Activated CD8-positive, alpha-beta memory T cell treated with anti-CD3 and anti-CD28 coated beads for 4 hours (primary cell): Measurements from ENCODE around the gene GCC2.
"Not testable (repeated sequence)": the region's sequence is repeated elsewhere in the genome, so short reads cannot be mapped to it uniquely, and the experiment has no call there.

Experiments used
- DNase-seq, 2 donors: peaks; one replicate each; pipeline ENCODE4 v3.0.0-alpha.2; 2020; ENCODE audit warnings: low read depth in 2 of 2

GCC2 gene

GRCh38 chr2:108524688-108525087 lies 75.7 kb downstream of the GCC2 start:
- not testable (repeated sequence) for DNase-seq

DNA sequence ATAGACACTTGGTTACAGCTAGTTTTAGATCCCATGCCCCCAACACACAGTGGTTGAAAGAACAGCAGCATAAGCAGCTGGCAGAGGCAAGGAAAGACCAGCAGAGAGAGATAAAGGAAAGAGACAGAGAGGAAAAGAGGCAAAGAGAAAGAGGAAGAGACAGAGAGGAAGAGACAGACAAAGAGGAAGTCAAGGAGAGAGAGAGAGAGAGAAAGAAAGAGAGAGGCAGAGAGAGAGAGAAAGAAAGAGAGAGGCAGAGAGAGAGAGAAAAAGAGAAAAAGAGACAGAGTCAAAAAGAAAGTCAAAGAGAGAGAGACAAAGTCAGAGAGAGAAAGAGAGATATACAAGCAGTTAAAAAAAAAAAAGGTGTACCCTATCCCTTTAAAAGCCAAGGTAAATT lies 76.3 kb downstream of the GCC2 start:
- not testable (repeated sequence) for DNase-seq

DNA sequence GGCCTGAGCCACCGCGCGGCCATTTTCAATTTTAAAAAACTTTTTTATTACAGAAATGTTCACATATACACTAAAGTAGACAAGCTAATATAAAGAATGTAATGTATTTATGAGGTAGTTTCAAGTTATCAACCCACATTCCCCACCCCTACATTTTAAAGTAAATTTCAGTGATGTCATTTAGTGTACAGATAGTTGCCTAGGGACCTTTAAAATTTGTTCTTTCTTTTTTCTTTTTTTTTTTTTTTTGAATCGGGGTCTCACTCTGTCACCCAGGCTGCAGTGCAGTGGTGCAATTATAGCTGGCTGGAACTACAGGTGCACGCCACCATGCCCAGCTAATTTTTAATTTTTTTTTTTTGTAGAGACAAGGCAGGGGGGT lies 82.7 kb downstream of the GCC2 start:
- DNase-seq = no peak

DNA sequence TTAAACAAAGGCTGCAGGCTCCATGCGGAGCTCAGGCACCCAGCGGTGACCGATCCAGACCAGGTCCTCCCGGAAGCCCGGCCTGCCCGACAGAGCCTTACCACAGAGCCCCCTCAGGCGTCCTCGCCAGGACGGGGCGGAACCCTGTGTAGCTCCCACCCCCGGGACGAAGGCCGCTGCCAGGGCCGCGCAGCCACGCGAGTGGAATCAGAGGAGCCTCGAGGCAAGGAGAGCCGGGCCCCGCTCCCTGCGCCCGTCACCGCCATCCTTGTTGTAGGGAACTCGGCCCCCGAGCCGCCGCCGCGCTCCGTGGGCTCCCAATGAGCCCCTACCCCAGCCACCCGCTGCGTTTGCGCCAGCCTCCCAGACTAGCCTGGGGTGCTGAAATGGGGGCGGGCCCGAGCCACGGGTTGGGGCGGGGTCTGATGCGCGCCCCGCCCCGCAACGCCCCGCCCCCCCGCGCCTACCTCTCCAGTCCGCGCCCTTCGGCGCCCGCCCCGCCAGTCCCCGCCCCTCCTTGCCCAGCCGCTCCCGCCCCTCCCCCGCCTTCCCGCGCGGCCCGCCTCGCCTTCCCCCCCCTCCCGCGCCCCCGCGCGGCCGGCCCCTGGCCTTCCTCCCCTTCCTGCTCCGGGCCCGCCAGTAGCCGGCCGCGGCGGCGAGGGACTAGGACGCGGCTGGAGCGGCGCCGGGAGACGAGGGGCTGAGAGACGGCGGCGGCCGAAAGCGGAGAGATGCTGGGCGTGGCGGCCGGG lies 85.0 kb downstream of the GCC2 start, which contains the start of gene LIMS1:
Gene LIMS1, plus strand, starts transcription at position 639 of the 752 bp plus-strand sequence. Its CDS starts 93 bp downstream, at position 732.
- peak; percentile 75 to 78 for DNase-seq

DNA sequence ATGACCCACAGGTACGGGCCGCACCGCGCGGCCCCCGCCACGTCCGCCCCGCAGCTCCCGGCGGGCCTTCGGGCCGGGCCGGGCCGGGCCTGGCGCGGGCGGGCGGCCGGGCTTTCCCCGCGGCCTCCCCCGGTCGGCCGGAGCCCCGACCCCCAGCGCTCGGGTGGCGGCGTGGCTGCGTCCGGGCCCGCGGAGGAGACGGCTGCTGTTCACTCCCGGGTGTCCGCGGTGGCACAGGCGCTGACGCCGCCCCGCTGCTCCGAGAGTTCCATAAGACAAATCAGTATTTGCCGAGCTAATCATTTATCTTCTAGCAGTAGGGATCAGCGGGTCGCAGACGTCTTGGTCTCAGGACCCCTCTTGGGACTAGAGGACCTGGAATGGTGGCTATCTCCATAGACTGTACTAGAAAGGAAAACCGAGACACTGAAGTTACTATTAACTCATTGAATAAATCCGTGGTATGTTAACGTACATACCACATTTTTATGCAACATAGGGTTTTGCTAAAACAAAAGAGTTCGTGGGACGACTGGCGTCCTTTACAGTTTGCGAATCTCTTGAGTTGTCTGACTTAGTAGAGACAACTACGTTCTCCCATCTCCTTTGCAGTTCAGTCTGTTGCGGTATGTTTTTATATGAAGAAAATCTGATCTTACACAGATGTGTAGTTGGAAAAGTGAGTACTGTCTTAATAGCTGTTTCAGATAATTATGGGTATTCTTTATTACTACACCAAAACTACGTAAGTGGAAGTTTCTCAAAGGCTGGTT lies 85.8 kb downstream of the GCC2 start:
- no peak for DNase-seq

- DNase-seq = no peak
Measured at GRCh38 chr2:108535357-108535631, 86.3 kb downstream of the GCC2 start.

DNA sequence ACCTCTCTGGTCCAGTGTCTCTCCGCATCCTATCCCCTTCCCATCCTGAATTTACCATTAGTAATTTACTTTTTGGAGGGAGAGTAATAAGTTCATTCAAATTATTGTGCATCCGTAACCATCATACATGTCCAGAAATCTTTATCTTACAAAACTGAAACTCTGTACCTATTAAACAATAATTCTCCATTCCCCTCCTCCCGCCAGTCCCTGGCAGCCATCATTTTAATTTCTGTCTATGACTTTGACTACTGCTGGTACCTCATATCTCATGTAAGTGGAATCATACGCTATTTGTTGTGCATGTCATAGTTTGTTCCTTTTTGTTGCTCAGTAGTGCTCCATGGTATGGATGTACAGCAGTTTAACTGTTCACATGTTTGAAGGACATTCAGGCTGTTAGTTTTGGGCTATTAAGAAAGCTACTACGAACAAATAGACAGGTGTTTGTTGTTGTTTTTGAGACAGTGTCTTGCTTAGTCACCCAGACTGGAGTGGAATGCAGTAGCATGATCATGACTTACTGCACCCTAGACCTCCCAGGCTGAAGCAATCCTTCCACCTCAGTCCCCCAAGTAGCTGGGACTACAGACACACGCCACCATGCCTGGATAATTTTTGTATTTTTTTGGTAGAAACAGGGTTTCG lies 87.3 kb downstream of the GCC2 start:
- no peak for DNase-seq

DNA sequence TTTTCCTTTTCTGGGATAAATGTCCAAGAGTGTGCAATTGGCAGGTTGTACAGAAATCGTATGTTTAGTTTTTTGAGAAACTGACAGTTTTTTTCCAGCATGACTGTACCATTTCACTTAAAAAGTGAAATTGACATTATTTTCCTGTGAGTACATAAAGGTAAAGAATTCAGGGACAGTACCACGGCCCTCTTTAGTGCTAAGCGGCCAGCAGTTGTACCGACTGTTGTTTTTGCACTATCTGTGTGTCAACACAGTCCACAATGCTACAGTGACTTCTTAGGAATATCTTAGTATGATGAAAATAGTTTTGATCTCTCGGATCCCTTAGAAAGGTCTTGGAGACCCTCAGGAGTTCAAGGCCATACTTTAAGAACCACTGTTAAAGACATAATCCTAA lies 87.9 kb downstream of the GCC2 start:
- no peak for DNase-seq

DNA sequence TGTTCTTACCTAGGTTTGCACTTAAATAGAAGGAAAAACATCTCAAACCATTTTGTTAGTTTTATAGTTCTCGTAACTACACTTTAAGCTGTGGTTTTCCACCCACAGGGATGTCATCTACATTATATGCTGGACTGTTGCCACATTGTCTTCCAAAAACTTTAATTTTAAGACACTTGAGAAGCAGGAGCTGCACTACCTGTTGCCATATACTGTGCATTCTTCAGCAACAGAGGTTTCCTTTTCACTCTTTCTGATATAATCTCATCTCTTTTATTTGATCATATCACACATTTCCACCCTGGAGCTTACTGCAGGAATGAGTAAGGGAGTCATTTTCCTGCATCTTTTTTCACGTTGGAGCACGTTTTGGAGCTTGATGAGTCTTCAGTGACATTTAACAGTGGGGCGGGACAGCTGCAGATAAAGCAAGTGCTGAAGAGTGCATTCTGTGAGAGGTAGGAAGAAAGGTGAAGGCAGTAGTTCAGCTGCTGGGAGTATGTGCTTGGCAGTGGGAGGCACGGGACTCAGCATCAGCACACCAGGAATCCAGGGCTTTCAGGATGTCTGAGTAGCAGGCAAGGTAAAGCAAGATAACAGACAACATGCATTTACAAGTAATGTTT lies 89.1 kb downstream of the GCC2 start:
- DNase-seq = no peak

DNA sequence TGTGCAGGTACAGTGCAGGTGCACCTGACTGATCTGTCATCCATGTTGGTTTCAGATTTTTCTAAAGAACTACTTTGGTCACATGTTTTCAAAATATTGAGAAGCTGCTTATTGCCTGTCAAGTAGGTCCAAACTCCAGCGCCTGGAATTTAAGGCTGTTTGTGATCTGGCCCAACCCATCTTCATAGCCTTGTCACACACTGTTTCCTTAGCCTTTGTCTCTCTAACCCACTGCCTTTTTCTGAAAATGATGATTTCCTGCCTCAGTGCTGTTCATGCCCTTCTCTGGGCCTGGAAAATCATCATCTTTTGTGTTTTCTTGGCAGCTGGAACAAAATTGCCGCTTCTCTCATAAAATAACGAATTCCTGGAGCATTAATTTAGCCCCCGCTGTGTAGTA lies 92.4 kb downstream of the GCC2 start:
- DNase-seq = no peak

- DNase-seq = no peak
Measured at GRCh38 chr2:108542071-108542470, 93.1 kb downstream of the GCC2 start.

DNA sequence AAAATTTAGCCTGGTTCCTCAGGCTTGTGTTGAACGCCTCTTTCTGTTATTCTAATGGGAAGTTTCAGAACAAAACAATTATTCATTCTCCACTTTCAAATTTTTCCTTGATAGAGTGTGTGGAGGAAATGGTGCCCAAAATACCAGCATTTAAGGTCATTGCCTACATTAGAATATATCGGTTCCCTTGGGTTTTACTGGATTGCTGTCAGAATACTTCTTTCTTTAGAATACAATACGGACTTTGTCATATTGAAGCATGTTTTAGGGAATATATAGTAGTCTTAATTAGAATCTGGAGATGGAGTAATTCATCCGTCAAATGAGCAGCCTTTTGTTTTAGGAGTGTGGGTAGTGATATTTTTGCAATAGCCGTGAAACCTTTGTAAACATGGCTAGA lies 98.6 kb downstream of the GCC2 start:
- no peak for DNase-seq

DNA sequence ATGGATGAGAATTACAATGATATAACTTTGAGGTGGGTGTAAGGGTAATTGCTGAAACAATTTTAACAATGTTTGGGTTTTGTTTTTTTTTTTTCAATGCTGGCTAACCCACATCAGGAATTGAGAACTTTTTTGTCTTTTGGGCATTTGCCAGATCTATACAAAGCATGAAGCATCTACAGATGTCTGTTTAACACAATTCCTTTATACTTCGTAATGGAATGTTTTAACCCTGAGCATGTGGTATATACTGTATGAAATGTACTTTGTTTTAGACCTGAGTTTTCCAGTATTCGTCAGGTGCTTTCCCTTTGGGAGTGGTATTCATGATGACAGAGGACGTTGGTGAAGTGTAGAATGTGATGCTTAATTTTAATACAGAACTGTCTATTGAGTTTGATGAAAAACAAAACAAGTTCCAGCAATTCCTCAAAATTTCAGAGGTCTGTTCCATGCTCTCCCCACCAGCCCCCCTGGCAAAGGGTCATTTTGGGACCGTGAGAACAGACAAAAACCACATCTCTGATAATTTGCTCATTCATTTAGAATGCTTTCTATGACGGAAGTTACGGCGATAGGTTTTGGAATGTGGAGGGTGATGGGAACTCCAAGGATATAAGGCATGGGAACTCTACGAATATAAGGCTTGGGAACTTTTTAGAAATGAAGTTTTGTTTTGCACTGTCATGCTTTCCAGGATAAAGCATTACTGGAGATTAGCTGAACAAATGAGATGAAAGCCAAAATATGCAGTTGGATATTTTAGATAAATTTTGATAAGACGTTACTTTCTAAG lies 99.4 kb downstream of the GCC2 start:
- DNase-seq = no peak

DNA sequence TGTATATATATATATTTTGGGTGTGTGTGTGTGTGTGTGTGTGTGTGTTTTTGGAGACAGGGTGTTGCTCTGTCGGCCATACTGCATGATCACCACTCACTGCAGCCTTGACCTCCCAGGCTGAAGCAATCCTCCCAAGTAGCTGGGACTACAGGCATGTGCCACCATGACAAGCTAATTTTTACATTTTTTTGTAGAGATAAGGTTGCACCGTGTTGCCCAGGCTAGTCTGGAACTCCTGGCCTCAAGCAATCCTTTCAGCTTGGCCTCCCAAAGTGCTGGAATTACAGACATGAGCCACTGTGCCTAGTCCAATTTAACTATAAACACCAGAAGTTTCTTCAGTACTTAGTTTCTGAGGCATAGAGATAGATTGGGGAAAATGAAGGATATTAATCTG lies 103.6 kb downstream of the GCC2 start:
- no peak for DNase-seq

DNA sequence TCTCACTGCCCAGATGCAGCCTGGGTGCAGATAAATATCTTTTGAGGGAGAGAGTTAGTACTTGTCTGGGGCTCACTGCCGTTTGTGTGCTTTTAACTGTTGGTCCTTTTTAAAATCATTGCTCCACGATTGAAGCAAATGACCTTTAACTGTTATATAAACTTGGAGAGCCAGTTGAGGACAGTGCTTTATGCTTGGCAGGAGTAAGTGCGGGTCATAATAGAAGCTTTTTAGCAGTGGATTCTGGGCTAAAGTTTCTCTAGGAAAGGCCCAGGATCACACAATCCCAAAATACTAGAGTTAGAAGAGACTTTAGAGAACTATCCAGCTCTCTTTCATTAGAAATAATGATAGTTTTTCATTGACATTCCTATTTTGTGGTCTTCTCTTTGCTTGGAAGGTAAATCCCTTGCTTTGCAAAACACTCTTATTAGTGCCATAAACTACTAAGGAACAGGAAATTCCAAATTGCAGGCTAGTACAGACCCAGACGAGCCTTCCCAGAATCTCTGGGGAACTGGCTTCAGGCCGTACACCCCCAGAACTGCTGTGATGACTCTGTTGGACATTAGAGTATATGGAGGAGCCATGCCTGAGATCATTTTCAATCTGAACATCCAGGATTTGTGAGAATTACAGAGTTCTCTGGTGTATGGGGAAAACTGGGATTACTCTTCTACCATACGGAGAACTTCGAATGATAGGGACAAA lies 104.4 kb downstream of the GCC2 start:
- no peak for DNase-seq

- no peak for DNase-seq
Measured at GRCh38 chr2:108554528-108554927, 105.5 kb downstream of the GCC2 start.

DNA sequence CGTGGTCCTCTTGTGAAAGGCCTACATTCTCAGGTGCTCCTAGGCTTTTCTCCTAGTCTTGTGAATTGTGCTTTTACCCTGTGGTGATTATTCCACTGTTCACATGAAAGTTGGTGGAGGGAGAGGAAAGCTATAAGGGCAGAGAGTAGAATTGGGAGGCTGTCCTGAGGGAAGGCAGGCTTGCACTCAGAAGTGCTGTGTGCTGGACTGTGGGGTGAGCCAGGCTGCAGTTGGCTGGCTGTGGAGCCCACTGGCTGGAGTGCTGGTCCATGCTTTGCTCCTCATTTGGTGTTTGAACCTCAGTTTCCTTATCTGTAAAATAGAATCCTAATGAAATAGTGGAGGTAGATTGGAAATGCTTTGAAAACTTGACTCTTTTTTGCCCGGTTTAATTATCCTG lies 106.6 kb downstream of the GCC2 start:
- DNase-seq = no peak

GRCh38 chr2:108556581-108556980 lies 107.6 kb downstream of the GCC2 start:
- DNase-seq = not testable (repeated sequence)
